ENCODE measurements around the gene LEMD2.

The LEMD2 gene

DNA sequence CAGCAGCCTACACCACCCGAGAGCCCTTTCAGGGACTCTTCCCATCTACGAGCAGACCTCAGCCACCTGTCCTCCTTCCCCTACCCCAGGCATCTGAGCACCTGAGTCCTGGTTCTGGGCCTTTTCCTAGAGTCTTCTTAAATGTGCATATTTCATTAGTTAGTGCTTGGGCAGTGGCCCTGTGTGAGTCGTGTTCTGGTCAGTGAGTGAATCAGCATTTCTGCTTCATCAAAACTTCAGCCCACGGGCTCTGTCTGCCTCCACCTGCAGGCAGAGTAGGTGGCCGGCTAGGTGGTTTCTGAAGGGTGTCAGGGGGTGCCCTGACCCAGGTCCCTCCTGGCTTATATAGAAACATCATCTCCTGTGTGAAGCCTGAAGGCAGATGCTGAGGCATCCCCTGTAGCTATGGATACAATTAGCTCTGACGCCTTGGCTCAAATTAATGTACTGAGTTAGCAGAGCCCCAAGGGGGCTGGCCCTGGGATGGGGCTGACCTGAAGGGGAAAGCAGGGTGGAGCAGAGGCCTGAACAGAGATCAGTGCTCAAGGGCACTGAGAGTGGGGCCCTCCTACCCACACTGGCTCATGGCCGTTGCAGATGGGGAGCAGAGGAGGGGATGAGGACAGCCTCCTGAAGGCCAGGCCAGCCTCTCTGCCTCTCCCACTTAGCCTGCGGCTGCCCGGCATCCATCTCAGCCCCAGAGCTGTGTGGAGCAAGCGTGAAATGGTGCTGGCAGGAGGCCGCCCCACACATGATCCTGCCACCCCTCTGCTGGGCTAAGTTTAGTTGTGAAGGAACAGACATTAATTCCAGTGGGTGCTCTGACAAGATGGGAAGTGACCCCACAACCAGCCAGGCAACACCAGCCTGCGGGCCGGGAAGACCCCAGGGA, 55.9 kb downstream of the LEMD2 start:
- no peak for DNase-seq

DNA sequence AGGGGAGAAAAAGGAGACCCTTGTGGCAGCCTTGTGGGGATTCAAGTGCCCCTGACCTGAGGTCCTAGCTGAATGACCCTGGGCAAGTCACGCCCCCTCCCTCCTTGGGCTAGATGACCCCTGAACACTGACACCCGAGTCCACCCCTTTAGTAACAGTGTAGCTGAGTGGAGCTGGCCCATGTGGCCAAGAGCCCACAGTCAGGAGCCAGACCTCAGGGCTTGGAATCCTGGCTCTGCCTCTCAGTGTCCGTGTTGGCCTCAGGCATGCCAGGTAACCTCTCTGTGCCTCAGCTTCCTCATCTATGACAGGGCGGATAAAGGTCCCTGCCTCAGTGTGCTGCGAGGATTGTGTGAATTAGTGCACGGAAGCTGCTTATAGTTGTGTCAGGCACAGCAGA, 56.5 kb downstream of the LEMD2 start:
- DNase-seq, result no peak

DNA sequence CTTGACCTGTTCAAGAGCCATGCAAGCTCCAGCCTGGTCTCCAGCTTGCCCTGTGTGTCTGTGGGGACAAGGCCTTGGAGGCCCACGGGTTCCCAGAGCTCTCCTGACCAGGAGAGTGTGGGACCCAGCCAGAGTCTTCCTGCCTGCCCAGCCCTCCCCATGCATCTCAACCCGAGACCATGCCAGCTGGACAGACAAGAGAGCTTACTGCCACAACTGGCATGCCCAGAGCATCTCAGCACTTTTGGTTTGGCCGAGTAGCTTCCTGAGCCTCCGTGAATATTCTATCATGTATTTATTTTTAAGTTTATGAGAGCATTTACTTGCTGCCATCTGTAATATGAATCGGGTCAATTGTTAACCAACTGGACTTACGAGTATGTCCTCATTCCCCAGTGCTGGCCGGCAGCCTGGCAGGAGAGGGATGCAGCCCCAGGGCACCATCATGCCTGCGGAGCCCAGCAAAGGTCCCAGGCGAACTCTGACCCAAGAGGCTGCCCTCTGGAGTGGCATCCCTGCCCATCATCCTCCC, 57.1 kb downstream of the LEMD2 start:
- DNase-seq, result no peak

DNA sequence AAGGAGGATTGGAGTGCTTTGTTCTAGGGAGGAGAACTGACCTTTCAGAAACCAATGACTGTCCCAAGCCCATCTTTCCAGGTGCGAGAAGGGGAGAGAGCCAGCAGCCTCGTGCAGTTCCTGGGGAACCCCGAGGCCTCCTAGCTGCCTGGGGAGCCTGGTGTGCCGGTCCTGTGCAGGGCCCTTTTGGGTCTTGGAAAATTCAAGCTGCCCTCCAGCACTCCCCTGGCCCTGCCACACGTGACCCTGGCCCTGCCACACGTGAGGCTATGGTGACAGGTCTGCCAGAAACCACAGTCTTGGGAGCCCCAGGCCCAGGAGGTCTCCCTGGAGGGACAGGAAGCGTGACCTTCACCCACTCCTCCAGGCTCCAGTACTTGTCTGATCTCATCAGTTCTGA, 57.9 kb downstream of the LEMD2 start:
- no peak for DNase-seq

DNA sequence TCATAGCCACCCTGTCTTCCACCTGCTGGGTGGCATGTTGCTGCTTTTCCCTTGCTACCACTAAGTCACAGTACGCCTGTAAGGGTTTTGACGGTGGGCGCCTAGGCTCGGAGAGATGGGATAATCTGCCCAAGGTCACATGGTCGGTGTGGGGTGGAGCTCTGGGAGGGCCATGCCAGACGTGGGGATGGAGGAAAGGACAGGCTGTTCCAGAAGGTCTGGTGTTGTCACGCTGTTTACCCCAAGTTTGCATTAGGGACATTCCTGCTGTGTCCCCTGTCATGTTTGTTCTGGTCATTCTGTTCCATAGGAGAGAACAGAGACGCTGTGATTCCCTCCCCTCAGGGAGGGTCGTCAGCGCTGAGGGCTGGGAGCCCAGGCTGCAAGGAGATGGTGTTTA, 58.3 kb downstream of the LEMD2 start:
- DNase-seq, result no peak

DNA sequence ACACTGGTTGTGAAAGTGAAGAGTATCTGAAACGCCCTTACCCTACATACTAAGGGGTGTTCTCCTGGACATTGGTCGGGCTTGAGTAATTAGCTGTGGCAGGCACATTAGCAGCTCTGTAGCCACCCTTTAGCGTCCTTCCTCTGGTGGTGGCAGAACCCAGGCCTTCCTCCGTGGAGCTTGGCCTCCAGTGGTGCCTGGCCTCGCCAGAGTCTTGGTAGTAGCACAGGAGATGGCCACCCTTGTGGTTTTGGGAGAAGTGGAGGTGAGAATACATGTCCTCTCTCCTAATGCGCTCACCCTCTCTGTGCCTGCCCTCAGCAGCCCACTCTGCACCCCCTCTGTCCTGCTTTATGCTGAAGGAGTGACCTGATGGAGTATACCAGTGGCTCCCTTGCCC, 59.9 kb downstream of the LEMD2 start:
- DNase-seq, result no peak

DNA sequence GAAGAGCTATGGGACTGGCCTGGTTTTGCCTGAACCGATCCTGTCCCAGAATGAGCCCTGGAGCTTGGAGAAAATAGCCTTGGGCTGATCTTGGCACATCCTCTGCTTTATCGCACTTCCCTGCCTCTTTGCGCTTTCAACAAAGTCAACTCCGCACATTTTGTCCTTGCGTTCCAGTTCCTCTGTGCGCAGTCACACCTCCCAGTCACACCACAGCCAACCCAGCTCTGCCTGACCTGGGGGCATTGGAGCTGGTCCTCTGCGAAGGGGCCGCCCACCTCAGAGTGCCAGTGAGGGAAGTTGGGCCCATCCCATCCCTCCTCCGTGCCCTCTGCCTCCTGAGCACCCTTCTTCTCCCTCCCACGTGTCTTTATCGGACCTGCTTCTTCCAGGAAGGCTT, 60.5 kb downstream of the LEMD2 start:
- DNase-seq, result no peak

DNA sequence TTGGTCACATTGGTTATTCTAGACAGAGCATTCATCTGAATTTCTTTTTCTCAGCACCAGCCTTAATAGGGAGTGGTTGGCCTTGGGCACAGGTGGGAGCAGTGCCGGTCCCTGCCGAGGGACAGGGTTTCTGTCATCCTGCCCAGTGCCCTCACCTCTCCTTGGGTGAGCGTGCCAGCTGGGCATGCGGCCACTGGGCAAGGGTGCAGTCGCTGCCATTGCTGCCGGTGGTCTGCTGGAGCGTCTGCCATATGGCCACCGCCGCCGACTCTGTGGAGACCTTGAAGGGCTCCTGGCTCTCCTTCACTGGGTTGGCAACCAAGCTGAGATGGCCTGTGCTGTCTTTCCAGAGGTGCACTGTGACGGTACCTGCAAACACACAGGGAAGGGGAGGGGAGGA, 61.0 kb downstream of the LEMD2 start:
- no peak for DNase-seq

DNA sequence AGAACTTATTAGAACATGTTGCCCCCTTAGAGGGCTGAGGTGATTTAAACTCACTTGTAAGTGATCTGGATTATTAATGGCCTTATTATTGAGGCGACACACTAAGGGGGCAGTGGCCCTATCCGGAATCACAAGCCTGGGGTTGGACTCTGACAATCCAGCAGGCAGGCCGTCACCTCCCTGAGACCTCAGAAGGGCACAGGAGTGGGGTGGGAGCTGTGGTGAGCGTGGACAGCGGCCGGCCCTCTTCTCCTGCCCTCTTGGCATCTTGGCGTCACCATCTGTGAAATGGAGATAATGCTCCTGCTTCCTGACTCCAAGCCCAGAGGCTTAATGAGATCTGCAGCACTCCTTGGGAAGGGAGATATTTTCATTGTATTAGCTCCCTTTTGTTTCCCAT, 61.8 kb downstream of the LEMD2 start:
- DNase-seq, result no peak

DNA sequence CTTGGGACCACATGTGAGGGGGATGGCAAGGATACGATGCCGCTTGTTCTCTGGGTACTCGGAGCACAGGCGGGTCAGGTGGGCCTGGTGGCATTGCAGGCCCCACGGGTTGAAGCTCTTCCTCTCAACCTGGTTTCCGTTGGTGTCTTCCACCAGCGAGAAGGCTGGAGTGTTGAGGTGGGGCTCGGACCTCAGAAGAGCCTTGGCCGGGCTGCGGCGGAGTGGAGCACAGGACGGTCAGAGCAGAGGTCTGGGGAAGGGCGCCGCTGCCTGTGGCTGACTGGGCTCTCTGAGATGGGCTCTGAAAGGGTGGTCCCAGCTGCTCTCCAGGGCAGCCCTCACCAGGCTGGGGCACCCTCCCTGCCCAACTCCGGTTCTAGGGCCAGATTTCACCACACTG, 62.2 kb downstream of the LEMD2 start:
- DNase-seq, result no peak

DNA sequence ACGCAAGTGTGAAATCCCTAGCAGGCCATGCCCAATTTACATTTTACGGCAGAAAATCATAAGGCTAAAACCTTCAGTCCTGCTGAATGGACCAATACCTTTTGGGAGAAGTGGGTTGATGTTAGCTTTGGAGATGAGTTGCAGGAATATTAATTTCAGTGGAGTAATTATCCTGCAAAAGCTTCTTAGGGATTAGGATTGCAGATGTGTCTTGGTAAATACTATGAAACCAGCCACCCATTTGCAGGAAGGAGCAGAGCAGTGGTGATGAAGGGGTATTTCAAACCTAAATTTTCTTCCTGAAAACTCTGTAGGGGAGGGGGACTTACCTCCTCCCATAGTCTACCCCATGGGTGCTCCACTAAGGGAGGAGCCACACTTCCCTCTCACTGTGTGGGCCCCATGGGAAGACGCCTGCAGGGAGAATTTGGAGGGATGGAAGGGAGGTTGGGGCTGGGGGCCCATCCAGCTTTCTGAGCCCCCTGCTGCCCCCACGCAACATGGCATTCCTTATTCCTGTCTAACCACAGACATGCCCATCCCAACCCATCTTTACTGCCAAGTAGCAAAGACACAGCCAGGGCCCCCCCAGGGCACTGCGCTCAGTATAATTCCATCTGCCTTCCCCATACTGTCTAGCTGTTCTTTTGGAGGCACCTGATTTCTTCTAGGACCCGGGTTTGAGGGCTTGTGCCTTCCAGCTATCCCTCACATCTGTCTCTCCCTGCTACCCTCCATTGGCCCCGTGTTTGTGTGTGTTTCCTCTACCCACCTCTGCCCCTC, 62.8 kb downstream of the LEMD2 start:
- DNase-seq, result no peak

DNA sequence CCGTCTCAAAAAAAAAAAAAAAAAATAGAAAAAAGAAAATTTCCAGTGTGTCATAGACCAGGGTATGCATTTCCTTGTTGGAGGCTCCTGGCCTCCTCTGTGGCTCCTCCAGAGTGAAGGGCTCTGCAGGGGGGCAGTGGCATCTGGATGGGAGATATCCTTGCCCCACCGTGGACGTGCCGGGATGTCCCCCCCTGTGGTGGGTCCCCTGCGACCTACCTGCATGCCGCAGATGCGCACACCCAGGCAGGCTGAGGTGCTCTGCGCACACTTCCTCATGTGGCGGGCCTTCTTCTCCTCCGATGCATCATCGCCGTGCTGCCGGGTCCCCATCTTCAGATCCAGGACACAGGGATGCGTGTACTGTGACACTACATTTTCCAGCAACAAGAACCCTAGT, 63.7 kb downstream of the LEMD2 start:
- no peak for DNase-seq

DNA sequence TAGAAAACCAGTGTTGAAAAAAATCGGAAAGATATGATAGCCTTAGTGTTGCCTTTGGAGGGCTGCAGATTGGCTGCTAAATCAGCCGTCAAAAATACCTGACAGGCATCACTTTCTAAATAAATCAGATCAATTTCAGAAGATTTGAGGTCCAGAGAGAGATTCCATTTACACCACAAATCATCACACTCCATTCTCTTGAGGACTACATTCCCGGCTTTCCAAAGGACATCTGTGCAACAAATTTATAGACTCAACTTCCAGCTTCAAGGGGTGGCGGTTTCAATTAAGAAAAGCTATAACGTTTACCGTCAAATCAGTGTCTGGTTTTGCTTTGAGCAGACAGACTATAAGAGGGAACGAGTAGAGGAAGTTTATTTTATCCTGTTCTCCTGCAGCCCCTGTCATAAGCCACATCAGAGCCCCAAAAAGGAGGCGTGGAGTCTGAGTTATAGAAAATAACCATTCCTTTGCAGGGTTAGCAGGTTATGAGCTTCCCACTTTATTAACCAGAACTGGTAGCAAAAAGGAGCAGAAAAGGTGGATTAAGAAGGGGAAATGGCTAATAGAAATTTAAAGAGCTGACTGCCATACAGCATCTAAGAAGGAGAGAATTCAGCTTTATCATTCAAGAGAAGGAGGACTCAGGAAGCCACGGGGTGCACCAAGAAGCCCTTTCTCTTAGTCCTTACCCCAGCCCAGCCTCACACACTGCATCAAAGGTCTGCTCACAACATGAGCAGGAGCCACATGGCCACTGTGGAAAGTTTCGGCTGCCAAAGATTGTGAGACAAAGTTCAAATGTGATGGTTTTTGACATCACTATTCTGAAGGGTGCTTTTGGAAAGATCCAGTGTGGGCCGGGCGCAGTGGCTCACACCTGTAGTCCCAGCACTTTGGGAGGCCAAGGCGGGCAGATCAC, 64.6 kb downstream of the LEMD2 start:
- no peak for DNase-seq

DNA sequence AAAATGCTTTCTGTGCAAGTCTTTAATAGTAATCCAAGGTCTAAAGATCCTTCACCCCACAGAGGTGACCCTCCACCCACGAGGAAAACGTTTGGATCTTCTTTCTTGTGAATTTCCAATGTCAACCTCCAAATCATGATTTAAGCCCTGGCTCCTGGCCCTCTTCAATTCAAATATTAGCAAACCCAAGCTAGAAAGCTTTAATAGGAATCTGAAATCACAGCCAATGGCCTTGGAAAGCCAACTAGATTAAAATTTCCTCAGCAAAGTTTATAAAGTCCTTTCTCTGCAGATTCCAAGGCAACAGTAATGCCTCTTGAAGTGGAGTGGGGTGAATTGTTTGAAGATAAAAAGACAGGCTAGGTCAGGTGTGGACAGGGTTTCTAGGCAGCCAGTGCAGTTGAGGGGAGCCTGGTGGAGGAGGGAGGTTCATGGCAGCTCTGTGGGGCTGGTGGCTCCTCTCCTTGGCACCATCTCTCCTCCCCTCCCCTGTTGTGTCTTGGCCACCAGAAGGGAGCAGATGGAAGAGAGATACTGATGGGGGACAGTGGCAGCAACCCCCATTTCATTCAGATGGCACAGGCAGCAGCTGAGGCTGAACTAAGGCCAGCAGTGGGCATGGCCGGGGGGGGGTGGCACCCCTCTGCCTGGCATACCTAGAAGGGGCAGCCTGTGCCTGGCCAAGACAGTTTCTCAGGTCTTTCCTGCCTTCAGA, 65.4 kb downstream of the LEMD2 start:
- DNase-seq, result no peak

DNA sequence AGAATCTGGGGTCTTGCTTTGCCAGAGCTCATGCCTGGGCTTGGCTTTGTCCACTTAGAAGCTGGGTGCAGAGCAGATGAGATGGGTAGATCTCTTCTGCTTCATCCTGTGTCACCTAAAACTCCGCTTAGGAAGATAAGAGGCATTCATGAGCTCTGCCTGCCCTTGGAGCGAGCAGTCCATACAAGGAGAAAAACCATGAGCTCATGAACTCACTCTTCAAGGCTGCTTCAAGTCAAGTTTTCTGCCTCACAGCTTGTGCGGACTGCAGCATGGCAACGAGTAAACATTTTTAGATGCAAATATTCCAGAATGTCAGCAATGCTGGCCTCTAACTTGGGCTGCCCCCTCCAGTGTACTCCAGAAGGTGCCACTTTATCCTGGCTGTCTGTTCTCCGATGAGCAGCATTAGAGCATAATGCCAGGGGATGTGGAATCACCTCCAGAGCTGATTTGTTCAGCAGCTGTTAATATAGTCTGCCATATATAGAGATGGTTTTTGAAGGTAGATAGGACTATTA, 66.8 kb downstream of the LEMD2 start:
- DNase-seq, result no peak

DNA sequence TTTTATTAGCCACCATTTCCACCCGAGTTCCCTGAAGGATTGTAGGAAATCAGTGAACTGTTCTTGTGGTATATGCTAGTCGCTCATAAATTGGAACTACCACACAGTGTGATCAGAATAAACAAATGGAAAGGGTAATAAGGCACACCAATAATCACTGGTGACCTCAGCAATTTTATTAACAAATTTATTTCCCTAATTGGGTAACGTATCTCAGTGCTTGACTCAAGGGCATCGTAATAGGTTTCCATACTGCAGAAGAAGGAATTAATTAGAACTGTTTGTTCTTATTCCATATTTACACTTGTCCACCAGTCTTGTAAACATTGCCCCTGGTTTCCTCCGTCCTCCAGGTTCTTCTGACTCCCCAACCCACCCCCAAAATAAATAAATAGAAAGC, 67.4 kb downstream of the LEMD2 start:
- DNase-seq, result no peak

Data from activated T-cell treated with anti-CD3 and anti-CD28 coated beads, Interleukin-2, amount 50 U/mL, for 48 hours (primary cell).